T-helper 1 cell treated with Interleukin-12 subunit alpha and Interleukin-12 subunit beta and Interleukin-4 antibody, amounts not matched to agents 30 μg/mL and 1 μg/mL, for 36 hours (primary cell): Measurements from ENCODE around the gene TSKU.
"Not testable (repeated sequence)": the region's sequence is repeated elsewhere in the genome, so short reads cannot be mapped to it uniquely, and the experiment has no call there.

Experiments used
- H3K27ac Mint-ChIP-seq: one replicate; pipeline ENCODE4 v1.8.0; 2021; ENCODE audit warnings: mild to moderate bottlenecking, mixed read lengths
- H3K27me3 Mint-ChIP-seq: one replicate; pipeline ENCODE4 v1.8.0; 2021; ENCODE audit warnings: low read depth, mixed read lengths
- H3K36me3 Mint-ChIP-seq: one replicate; pipeline ENCODE4 v1.8.0; 2021; ENCODE audit warnings: low read depth, mixed read lengths
- H3K4me1 Mint-ChIP-seq: one replicate; pipeline ENCODE4 v1.8.0; 2021; ENCODE audit warnings: low read depth, mixed read lengths
- H3K4me3 Mint-ChIP-seq: one replicate; pipeline ENCODE4 v1.8.0; 2021; ENCODE audit warnings: mild to moderate bottlenecking, moderate library complexity, mixed read lengths
- H3K9me3 Mint-ChIP-seq: one replicate; pipeline ENCODE4 v1.8.0; 2021; ENCODE audit warnings: mixed read lengths

TSKU gene

GRCh38 chr11:76805206-76805913 lies 22.2 kb downstream of the TSKU start:
- Mint-ChIP-seq H3K36me3 (no peaks in the 10 kb centered on the region), H3K4me1 (peaks cover 38% of the 10 kb centered on the region)

GRCh38 chr11:76806131-76806530 lies 23.0 kb downstream of the TSKU start:
- Mint-ChIP-seq H3K4me1 (peaks cover 40% of the 10 kb centered on the region), H3K4me3 (no peak overlapping the region), H3K27ac (no peak overlapping the region), H3K36me3 (no peaks in the 10 kb centered on the region), H3K9me3 (no peaks in the 10 kb centered on the region), H3K27me3 (peaks cover 8% of the 10 kb centered on the region)

More at GRCh38 chr11:76805206-76805913, 22.2 kb downstream of the TSKU start:
- H3K27ac Mint-ChIP-seq, result peak overlapping the region; percentile 41
- no peak overlapping the region for H3K4me3 Mint-ChIP-seq
- peaks cover 14% of the 10 kb centered on the region for H3K27me3 Mint-ChIP-seq
- H3K9me3 Mint-ChIP-seq, result no peaks in the 10 kb centered on the region

GRCh38 chr11:76806608-76807205 lies 23.6 kb downstream of the TSKU start:
- Mint-ChIP-seq H3K9me3 (no peaks in the 10 kb centered on the region), H3K4me3 (no peak overlapping the region), H3K27me3 (peaks cover 8% of the 10 kb centered on the region), H3K36me3 (no peaks in the 10 kb centered on the region), H3K27ac (peak overlapping the region; percentile 52), H3K4me1 (peaks cover 40% of the 10 kb centered on the region)

GRCh38 chr11:76807206-76807875 lies 24.2 kb downstream of the TSKU start:
- no peaks in the 10 kb centered on the region for H3K9me3 Mint-ChIP-seq
- no peaks in the 10 kb centered on the region for H3K36me3 Mint-ChIP-seq
- peaks cover 4% of the 10 kb centered on the region for H3K27me3 Mint-ChIP-seq
- no peak overlapping the region for H3K27ac Mint-ChIP-seq
- peaks cover 40% of the 10 kb centered on the region for H3K4me1 Mint-ChIP-seq
- H3K4me3 Mint-ChIP-seq, result no peak overlapping the region

GRCh38 chr11:76808171-76808570 lies 25.0 kb downstream of the TSKU start:
- no peak overlapping the region for H3K4me3 Mint-ChIP-seq
- peaks cover 4% of the 10 kb centered on the region for H3K27me3 Mint-ChIP-seq
- H3K9me3 Mint-ChIP-seq, result no peaks in the 10 kb centered on the region
- H3K27ac Mint-ChIP-seq, result no peak overlapping the region
- H3K4me1 Mint-ChIP-seq, result peaks cover 39% of the 10 kb centered on the region
- no peaks in the 10 kb centered on the region for H3K36me3 Mint-ChIP-seq

GRCh38 chr11:76808996-76809395 lies 25.8 kb downstream of the TSKU start:
- no peaks in the 10 kb centered on the region for H3K36me3 Mint-ChIP-seq
- H3K4me3 Mint-ChIP-seq, result no peak overlapping the region
- peaks cover 4% of the 10 kb centered on the region for H3K27me3 Mint-ChIP-seq
- peaks cover 31% of the 10 kb centered on the region for H3K4me1 Mint-ChIP-seq
- no peaks in the 10 kb centered on the region for H3K9me3 Mint-ChIP-seq
- no peak overlapping the region for H3K27ac Mint-ChIP-seq

GRCh38 chr11:76810151-76810853 lies 27.1 kb downstream of the TSKU start:
- Mint-ChIP-seq H3K27ac (peak overlapping the region; percentile 22), H3K27me3 (peaks cover 4% of the 10 kb centered on the region), H3K4me3 (no peak overlapping the region), H3K9me3 (peaks cover 6% of the 10 kb centered on the region), H3K36me3 (no peaks in the 10 kb centered on the region), H3K4me1 (peaks cover 21% of the 10 kb centered on the region)

- Mint-ChIP-seq H3K36me3 (peaks cover 3% of the 10 kb centered on the region), H3K9me3 (peaks cover 15% of the 10 kb centered on the region), H3K27me3 (peaks cover 9% of the 10 kb centered on the region), H3K4me1 (peaks cover 13% of the 10 kb centered on the region), H3K27ac (no peak overlapping the region), H3K4me3 (no peak overlapping the region)
Measured at GRCh38 chr11:76811259-76811658, 28.1 kb downstream of the TSKU start.

GRCh38 chr11:76814414-76814813 lies 31.3 kb downstream of the TSKU start:
- H3K36me3 Mint-ChIP-seq, result peaks cover 3% of the 10 kb centered on the region
- peaks cover 4% of the 10 kb centered on the region for H3K4me1 Mint-ChIP-seq
- H3K27me3 Mint-ChIP-seq, result peaks cover 16% of the 10 kb centered on the region
- H3K4me3 Mint-ChIP-seq, result no peak overlapping the region
- no peak overlapping the region for H3K27ac Mint-ChIP-seq
- H3K9me3 Mint-ChIP-seq, result peaks cover 26% of the 10 kb centered on the region

- peaks cover 16% of the 10 kb centered on the region for H3K27me3 Mint-ChIP-seq
- H3K36me3 Mint-ChIP-seq, H3K27ac Mint-ChIP-seq, H3K4me3 Mint-ChIP-seq, H3K4me1 Mint-ChIP-seq: not testable (repeated sequence)
- H3K9me3 Mint-ChIP-seq, result peaks cover 26% of the 10 kb centered on the region
Measured at GRCh38 chr11:76815678-76816077, 32.5 kb downstream of the TSKU start.

GRCh38 chr11:76820184-76820566 lies 37.0 kb downstream of the TSKU start:
- Mint-ChIP-seq H3K4me3 (no peak overlapping the region), H3K27me3 (peaks cover 16% of the 10 kb centered on the region), H3K36me3 (peaks cover 3% of the 10 kb centered on the region), H3K4me1 (peaks cover 9% of the 10 kb centered on the region), H3K27ac (no peak overlapping the region), H3K9me3 (peaks cover 31% of the 10 kb centered on the region)

GRCh38 chr11:76821396-76821795 lies 38.2 kb downstream of the TSKU start:
- not testable (repeated sequence) for H3K36me3 Mint-ChIP-seq, H3K27ac Mint-ChIP-seq, H3K27me3 Mint-ChIP-seq, H3K4me3 Mint-ChIP-seq
- Mint-ChIP-seq H3K9me3 (peaks cover 20% of the 10 kb centered on the region), H3K4me1 (peaks cover 19% of the 10 kb centered on the region)

- no peaks in the 10 kb centered on the region for H3K36me3 Mint-ChIP-seq
Measured at GRCh38 chr11:76822406-76822805, 39.2 kb downstream of the TSKU start.

GRCh38 chr11:76823481-76824028 lies 40.4 kb downstream of the TSKU start:
- no peak overlapping the region for H3K4me3 Mint-ChIP-seq
- peaks cover 19% of the 10 kb centered on the region for H3K4me1 Mint-ChIP-seq
- no peak overlapping the region for H3K27ac Mint-ChIP-seq
- H3K27me3 Mint-ChIP-seq, result no peaks in the 10 kb centered on the region
- H3K36me3 Mint-ChIP-seq, result no peaks in the 10 kb centered on the region
- H3K9me3 Mint-ChIP-seq, result peaks cover 13% of the 10 kb centered on the region

More at GRCh38 chr11:76822406-76822805, 39.2 kb downstream of the TSKU start:
- Mint-ChIP-seq H3K4me3 (no peak overlapping the region), H3K4me1 (peaks cover 19% of the 10 kb centered on the region), H3K27me3 (no peaks in the 10 kb centered on the region), H3K9me3 (peaks cover 13% of the 10 kb centered on the region), H3K27ac (no peak overlapping the region)
